ENCODE data around the gene XYLT1.

DNA sequence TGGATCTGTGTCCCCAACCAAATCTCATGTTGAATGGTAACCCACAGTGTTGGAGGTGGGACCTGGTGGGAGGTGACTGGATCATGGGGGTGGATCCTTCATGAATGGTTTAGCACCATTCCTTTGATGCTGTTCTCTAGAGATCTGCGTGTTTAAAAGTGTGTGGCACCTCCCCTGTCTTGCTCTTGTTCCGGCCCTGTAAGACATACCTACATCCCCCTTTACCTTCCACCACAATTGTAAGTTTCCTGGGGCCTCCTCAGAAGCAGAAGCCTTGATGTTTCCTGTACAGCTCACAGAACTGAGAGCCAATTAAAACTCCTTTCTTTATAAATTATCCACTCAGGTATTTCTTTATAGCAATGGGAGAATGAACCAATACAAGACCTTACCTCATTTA, 257.7 kb downstream of the XYLT1 start:
- TF ChIP-seq ZNF501 (tag by site-specific recombination; IDR thresholded peaks at IDR 0.05): no peak
- no peak for TF ChIP-seq ZNF561 (tag by site-specific recombination; IDR thresholded peaks at IDR 0.05; ENCODE audit: borderline replicate concordance)
- no peak for TF ChIP-seq YY1 (tag by site-specific recombination; IDR thresholded peaks at IDR 0.05)
- TF ChIP-seq, protein P1, sequence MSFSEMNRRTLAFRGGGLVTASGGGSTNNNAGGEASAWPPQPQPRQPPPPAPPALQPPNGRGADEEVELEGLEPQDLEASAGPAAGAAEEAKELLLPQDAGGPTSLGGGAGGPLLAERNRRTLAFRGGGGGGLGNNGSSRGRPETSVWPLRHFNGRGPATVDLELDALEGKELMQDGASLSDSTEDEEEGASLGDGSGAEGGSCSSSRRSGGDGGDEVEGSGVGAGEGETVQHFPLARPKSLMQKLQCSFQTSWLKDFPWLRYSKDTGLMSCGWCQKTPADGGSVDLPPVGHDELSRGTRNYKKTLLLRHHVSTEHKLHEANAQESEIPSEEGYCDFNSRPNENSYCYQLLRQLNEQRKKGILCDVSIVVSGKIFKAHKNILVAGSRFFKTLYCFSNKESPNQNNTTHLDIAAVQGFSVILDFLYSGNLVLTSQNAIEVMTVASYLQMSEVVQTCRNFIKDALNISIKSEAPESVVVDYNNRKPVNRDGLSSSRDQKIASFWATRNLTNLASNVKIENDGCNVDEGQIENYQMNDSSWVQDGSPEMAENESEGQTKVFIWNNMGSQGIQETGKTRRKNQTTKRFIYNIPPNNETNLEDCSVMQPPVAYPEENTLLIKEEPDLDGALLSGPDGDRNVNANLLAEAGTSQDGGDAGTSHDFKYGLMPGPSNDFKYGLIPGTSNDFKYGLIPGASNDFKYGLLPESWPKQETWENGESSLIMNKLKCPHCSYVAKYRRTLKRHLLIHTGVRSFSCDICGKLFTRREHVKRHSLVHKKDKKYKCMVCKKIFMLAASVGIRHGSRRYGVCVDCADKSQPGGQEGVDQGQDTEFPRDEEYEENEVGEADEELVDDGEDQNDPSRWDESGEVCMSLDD (tag by site-specific recombination; IDR thresholded peaks at IDR 0.05): no peak
- TF ChIP-seq, protein P2, sequence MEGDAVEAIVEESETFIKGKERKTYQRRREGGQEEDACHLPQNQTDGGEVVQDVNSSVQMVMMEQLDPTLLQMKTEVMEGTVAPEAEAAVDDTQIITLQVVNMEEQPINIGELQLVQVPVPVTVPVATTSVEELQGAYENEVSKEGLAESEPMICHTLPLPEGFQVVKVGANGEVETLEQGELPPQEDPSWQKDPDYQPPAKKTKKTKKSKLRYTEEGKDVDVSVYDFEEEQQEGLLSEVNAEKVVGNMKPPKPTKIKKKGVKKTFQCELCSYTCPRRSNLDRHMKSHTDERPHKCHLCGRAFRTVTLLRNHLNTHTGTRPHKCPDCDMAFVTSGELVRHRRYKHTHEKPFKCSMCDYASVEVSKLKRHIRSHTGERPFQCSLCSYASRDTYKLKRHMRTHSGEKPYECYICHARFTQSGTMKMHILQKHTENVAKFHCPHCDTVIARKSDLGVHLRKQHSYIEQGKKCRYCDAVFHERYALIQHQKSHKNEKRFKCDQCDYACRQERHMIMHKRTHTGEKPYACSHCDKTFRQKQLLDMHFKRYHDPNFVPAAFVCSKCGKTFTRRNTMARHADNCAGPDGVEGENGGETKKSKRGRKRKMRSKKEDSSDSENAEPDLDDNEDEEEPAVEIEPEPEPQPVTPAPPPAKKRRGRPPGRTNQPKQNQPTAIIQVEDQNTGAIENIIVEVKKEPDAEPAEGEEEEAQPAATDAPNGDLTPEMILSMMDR (tag by site-specific recombination; IDR thresholded peaks at IDR 0.05): no peak
- TF ChIP-seq ZNF24 (tag by site-specific recombination; IDR thresholded peaks at IDR 0.05): no peak
- TF ChIP-seq HOXA7 (CRISPR knock-in tag; IDR thresholded peaks at IDR 0.05; ENCODE audit: borderline replicate concordance): no peak
- TF ChIP-seq ZNF610 (tag by site-specific recombination; IDR thresholded peaks at IDR 0.05; ENCODE audit: borderline replicate concordance): no peak
- TF ChIP-seq, protein P3, sequence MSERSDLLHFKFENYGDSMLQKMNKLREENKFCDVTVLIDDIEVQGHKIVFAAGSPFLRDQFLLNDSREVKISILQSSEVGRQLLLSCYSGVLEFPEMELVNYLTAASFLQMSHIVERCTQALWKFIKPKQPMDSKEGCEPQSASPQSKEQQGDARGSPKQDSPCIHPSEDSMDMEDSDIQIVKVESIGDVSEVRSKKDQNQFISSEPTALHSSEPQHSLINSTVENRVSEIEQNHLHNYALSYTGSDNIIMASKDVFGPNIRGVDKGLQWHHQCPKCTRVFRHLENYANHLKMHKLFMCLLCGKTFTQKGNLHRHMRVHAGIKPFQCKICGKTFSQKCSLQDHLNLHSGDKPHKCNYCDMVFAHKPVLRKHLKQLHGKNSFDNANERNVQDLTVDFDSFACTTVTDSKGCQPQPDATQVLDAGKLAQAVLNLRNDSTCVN (tag by site-specific recombination; optimal IDR thresholded peaks at IDR 0.05): no peak
- TF ChIP-seq ZFHX2 (tag by site-specific recombination; conservative IDR thresholded peaks at IDR 0.05): no peak
- TF ChIP-seq ZBTB20 (tag by site-specific recombination; IDR thresholded peaks at IDR 0.05): no peak
- no peak for TF ChIP-seq ZBTB1 (tag by site-specific recombination; IDR thresholded peaks at IDR 0.05)
- no peak for TF ChIP-seq ZNF16 (tag by site-specific recombination; IDR thresholded peaks at IDR 0.05; ENCODE audit: low read depth)
- TF ChIP-seq ZNF514 (tag by site-specific recombination; IDR thresholded peaks at IDR 0.05): no peak

All from HEK293 (cell line).